Heart left ventricle (tissue), 16 donors: ENCODE measurements around the gene WBP11. TPM values are rescaled to one million over a fixed set of nuclear protein-coding genes. Genes with fewer than 3 reads are reported as not detected.

Experiments
- ATAC-seq, 4 donors: fragments of 200-7000 bp; cut with Tn5 transposase; one replicate each; pipeline ENCODE4 v1.9.1; 2020 to 2022; ENCODE audit warnings: moderate library complexity in 4 of 4, mild to moderate bottlenecking in 3 of 4, moderate number of reproducible peaks in 1 of 4
- DNase-seq, 5 donors: peaks; one replicate each; pipeline ENCODE4 v3.0.0-alpha.2; 2020
- H3K27ac ChIP-seq, 12 donors: fragments of 200-600 bp; sonication (generic) in 4 of 12; one replicate each; pipeline versions ENCODE4 v1.5.0 to v1.8.0; 2016 to 2022; ENCODE audit warnings: mild to moderate bottlenecking in 2 of 12
- H3K27me3 ChIP-seq, 9 donors: fragments of 200-600 bp; sonication (generic) in 2 of 9; one replicate each; pipeline versions ENCODE4 v1.5.1 to v1.8.0; 2016 to 2022; ENCODE audit warnings: mild to moderate bottlenecking in 3 of 9
- H3K36me3 ChIP-seq, 9 donors: fragments of 200-600 bp; sonication (generic) in 2 of 9; one replicate each; pipeline versions ENCODE4 v1.5.0 to v1.8.0; 2018 to 2022; ENCODE audit warnings: mild to moderate bottlenecking in 2 of 9
- H3K4me1 ChIP-seq, 12 donors: fragments of 200-600 bp; sonication (generic) in 4 of 12; one replicate each; pipeline versions ENCODE4 v1.5.0 to v1.8.0; 2016 to 2022; ENCODE audit warnings: mild to moderate bottlenecking in 3 of 12
- H3K4me3 ChIP-seq, 12 donors: fragments of 200-600 bp; sonication (generic) in 4 of 12; one replicate each; pipeline versions ENCODE4 v1.5.0 to v1.8.0; 2017 to 2022; ENCODE audit warnings: mild to moderate bottlenecking in 9 of 12, moderate library complexity in 4 of 12
- H3K9me3 ChIP-seq, 12 donors: fragments of 200-600 bp; sonication (generic) in 4 of 12; one replicate each; pipeline versions ENCODE4 v1.5.0 to v1.8.0; 2016 to 2022; ENCODE audit warnings: mild to moderate bottlenecking in 1 of 12
- POLR2A ChIP-seq, 2 donors: fragments of 450-650 bp; IDR thresholded peaks; one replicate each; pipeline ENCODE4 v1.6.1; 2017; ENCODE audit warnings: antibody characterized with exemption in 2 of 2, mild to moderate bottlenecking in 2 of 2, moderate library complexity in 2 of 2
- WGBS, 4 donors: extraction: QIAGEN DNeasy Blood & Tissue Kit in 2 of 4; methylation state at CpG; one replicate each; pipeline versions ENCODE4 v1.1.5 to v1.1.7; 2013 to 2018; 5-methylcytosine and 5-hydroxymethylcytosine counted together
- intact Hi-C, 10 donors: fragments of 100-400 bp; cut with DNase I; formaldehyde crosslinking; loops; one replicate each; pipeline versions ENCODE4 v1.11.1 to v1.14.2; 2022
- polyA plus RNA-seq, 2 donors: library from polyadenylated mRNA; stranded (reverse); fragments of 200-250 nt; gene quantifications; one replicate each; pipeline ENCODE4 v1.2.3, GENCODE V29; 2013
- total RNA-seq, 9 donors: library from RNA; depleted of rRNA in 2 of 9; stranded (reverse); fragments of >200 nt in 2 of 9; fragmentation: NEBNext Ultra II Directional in 3 of 9; extraction: Animal tissue kit (Norgen Biotek cat#: 25700) in 3 of 9; gene quantifications; one replicate each; pipeline versions ENCODE4 v1.1.0 to v1.2.4, GENCODE V29; 2016 to 2023
- TF ChIP-seq, protein P1 (sequence below), 12 donors: fragments of 200-600 bp; sonication (generic) in 4 of 12; IDR thresholded peaks; one replicate each; pipeline versions ENCODE4 v1.5.0 to v1.8.0; 2018 to 2022; ENCODE audit warnings: antibody characterized with exemption in 12 of 12, mild to moderate bottlenecking in 5 of 12
- donor health status: ischemic (EF 13 %, LVEDD 7.1; RV severe dilation, severe dysfunction).
- donor health status: healthy with polysubstance abuse.
- donor health status: DM: no; HTN: yes; CAD: no.
- donor health status: DM: no; HTN: no; CAD: no.
- donor health status: ischemic (EF 25% LVEDD 6.9; RV normal size, moderate dysfunction).
- donor health status: ischemic (EF 25% LVEDD 5.7; RV mildly dilated, moderate dysfunction).
- donor health status: healthy.
- donor health status: DM: yes; HTN: yes; CAD: no.
- donor health status: ischemic (EF 35%, LVEDD 5.7; RV mildly dilated, moderate dysfunction).
- donor health status: nonischemic (EF 11% LVEDD 7.7; RV severe dilation, severe dysfunction).
- donor health status: DM: yes; HTN: yes; CAD: no.
- donor health status: PGD.
- donor health status: ischemic (EF 29% LVEDD 5.4; RV normal size, mild dysfunction).
- donor health status: nonischemic (EF 23%, LVEDD 6.1; RV moderate dilation, normal function).

The WBP11 gene
- total and polyA plus RNA-seq, 11 donors: 11.4 to 62.7 (median 49.3) TPM

DNA sequence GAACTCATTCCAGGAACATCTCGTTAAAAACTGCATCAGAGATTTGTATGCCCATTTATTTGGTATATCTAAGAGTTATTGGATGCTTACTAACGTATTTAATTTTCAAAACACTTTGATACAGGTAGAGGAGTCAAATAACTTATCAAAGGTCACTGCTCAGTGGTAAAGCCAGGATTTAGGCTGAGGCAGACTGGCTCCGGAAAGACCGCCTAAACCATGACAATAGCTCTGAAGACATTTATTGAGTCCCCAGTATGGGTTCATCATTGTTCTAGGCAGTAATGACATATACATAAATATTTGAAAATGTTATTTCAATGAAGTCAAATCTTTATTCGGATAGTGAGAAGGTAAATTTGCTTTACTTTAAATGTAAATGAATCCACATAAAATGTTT is 30.3 kb downstream of the WBP11 start:
- TF ChIP-seq, protein P1, sequence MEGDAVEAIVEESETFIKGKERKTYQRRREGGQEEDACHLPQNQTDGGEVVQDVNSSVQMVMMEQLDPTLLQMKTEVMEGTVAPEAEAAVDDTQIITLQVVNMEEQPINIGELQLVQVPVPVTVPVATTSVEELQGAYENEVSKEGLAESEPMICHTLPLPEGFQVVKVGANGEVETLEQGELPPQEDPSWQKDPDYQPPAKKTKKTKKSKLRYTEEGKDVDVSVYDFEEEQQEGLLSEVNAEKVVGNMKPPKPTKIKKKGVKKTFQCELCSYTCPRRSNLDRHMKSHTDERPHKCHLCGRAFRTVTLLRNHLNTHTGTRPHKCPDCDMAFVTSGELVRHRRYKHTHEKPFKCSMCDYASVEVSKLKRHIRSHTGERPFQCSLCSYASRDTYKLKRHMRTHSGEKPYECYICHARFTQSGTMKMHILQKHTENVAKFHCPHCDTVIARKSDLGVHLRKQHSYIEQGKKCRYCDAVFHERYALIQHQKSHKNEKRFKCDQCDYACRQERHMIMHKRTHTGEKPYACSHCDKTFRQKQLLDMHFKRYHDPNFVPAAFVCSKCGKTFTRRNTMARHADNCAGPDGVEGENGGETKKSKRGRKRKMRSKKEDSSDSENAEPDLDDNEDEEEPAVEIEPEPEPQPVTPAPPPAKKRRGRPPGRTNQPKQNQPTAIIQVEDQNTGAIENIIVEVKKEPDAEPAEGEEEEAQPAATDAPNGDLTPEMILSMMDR (IDR thresholded peaks at IDR 0.05): no peak
- TF ChIP-seq POLR2A (IDR thresholded peaks at IDR 0.05): no peak
- DNase-seq: no peak
- intact Hi-C loops: loop anchor here in 5 of 10 donors (5.0 to 10.0 kb wide), 6 partner anchors 69 to 1112 kb away; partner anchors contain the start of genes ART4 (in 1 of the 5), ATF7IP (in 1 of the 5) and STRAP (in 1 of the 5)
- H3K9me3 ChIP-seq: no peaks in the 10 kb centered on the region
- WGBS, 4 donors: 90 to 94% (median 93%) methylated on average over 5 of the region's 5 CpGs
- peaks cover 0 to 42% (median 17%) of the 10 kb centered on the region in 12 donors for H3K4me1 ChIP-seq
- no peak for ATAC-seq
- no peaks in the 10 kb centered on the region for H3K27me3 ChIP-seq
- H3K27ac ChIP-seq: peak overlapping the region in 1 of 12 donors; percentile 95
- H3K4me3 ChIP-seq: no peak overlapping the region
- no peaks in the 10 kb centered on the region for H3K36me3 ChIP-seq

DNA sequence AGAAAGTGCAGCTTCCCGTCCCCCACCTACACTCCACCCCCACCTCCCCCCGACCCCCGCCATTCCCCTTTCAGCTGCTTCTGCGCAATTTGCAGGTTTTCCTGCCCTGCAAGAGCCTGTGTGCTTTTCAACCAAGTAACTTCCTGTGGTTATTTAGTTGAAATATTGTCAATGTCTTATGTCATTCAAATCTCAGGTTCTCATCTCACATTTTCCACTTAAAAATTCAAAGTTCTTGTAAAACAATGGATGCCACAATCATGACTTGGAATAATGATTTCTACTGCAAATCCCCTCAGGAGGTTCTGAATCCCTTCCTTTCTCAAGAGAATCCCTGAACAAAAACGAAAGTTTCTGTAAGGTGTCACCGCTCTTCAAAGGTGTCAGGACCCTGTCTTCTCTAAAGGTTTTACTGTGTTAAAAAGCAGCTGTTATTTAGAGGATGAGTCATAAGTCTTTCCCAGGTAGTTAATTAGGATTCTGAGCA is 31.6 kb downstream of the WBP11 start:
- H3K4me3 ChIP-seq: peak overlapping the region in 9 of 12 donors; percentile 57 to 90 (median 84)
- peaks cover 0 to under 1% (median 0%) of the 10 kb centered on the region in 12 donors for H3K9me3 ChIP-seq
- TF ChIP-seq POLR2A (IDR thresholded peaks at IDR 0.05): no peak
- TF ChIP-seq, protein P1 (IDR thresholded peaks at IDR 0.05): no peak
- intact Hi-C loops: loop anchor here in 5 of 10 donors (2.0 to 10.0 kb wide), 7 partner anchors 31 to 1113 kb away; partner anchors contain the start of genes ART4 (in 1 of the 5), ATF7IP (in 1 of the 5), C12orf60 (in 1 of the 5) and STRAP (in 1 of the 5)
- DNase-seq (no peak), ATAC-seq (no peak)
- 34 to 48% (median 42%) methylated on average over 6 of the region's 6 CpGs for WGBS, 4 donors
- H3K27ac ChIP-seq: peak overlapping the region; percentile 85 to 99 (median 96)
- no peaks in the 10 kb centered on the region for H3K27me3 ChIP-seq
- peaks cover 0 to 45% (median 14%) of the 10 kb centered on the region in 12 donors for H3K4me1 ChIP-seq
- H3K36me3 ChIP-seq: no peaks in the 10 kb centered on the region

DNA sequence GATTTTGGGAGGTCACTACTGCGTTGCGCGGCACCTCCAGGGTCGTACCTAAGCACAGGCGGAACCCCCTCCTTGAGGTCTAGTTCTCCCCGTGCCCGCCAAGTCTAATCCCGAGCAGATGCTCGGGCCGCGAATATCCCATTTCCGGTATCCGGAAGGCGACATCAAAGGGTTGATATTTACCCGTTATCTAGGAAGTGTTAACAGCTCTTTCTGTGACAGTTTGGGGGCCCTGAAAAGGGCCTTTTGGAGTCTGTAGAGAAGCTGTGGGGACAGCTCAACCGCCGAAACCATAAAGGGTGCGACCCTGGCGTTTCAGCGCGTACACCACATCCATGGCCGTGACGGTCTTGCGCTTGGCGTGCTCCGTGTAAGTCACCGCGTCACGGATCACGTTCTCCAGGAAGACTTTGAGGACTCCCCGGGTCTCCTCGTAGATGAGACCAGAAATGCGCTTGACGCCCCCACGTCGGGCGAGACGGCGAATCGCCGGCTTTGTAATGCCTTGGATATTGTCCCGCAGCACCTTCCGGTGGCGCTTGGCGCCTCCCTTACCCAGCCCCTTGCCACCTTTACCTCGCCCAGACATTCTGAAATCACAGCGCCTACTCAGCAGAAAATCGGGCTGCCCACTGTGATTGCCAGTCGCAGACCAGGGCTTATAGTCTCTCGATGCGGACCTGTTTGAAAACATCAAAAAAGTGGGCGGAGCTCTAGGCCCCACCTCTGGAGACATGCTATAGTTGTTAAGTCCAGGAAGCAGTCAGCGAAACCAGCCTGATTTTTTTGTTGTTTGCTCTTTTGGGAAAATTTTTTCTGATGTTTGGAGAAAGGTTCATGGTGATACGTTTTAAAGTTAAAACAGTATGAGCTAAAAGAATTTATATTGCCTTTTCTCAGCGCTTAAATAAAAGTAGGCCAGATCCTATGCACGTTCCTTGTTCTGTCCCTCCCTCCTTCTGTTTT is 32.5 kb downstream of the WBP11 start:
- peak; percentile 88 to 95 (median 93) for DNase-seq
- WGBS, 4 donors: 1 to 3% (median 1%) methylated on average over 42 to 56 of the region's 56 CpGs
- H3K4me1 ChIP-seq: peaks cover 0 to 37% (median 10%) of the 10 kb centered on the region in 12 donors
- peak overlapping the region; percentile 57 to 90 (median 84) for H3K4me3 ChIP-seq
- ATAC-seq: peak; percentile 70 to 77 (median 72)
- H3K27me3 ChIP-seq: no peaks in the 10 kb centered on the region
- intact Hi-C loops: loop anchor here in 5 of 10 donors (1.0 to 10.0 kb wide), 8 partner anchors 32 to 1114 kb away; partner anchors contain the start of genes C12orf60 (in 2 of the 5), WBP11 (in 2 of the 5), ART4 (in 1 of the 5) and ATF7IP (in 1 of the 5)
- H3K36me3 ChIP-seq: peaks cover 0 to 2% (median 0%) of the 10 kb centered on the region in 9 donors
- peaks cover 0 to 10% (median 0%) of the 10 kb centered on the region in 12 donors for H3K9me3 ChIP-seq
- peak overlapping the region; percentile 85 to 99 (median 96) for H3K27ac ChIP-seq
- TF ChIP-seq, protein P1 (IDR thresholded peaks at IDR 0.05): peak in 2 of 12 donors; percentile 16 to 24
- peak in 1 of 2 donors; percentile 84 for TF ChIP-seq POLR2A (IDR thresholded peaks at IDR 0.05)
